Brain pericyte (primary cell): ENCODE results near the gene KCNJ16.
A peak's percentile ranks its signal among the peaks of the same experiment; 100 is the strongest.

ENCODE experiments used
- DNase-seq: peaks from one replicate; pipeline ENCODE4 v3.0.0-alpha.2; 2012; ENCODE audit warnings: low read depth, low spot score

Gene KCNJ16

DNA sequence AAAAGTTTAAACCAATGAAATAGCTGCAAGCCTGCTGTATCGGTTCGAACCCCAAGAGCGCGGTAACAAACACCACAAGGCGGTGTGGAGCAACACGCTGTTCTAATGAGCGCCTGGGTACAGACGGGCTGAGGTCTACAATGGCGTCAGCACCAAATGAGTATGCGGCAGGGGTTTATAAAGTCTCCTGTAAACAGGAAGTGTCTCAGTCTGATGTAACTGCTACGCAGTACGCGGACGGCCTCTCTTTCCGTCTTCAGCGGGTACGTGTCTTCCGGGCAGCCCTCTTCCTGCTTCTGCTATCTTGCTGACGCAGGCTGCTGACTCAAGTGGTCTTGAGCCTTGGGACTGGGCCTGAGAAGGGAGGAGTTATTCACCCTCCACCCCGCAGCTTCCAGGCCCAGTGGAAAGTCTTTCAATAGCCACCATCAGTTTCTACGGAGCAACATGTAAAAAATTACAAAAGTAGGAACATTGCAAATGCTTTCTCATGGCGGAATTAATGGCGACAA is 53.8 kb downstream of the KCNJ16 start:
- no peak for DNase-seq

DNA sequence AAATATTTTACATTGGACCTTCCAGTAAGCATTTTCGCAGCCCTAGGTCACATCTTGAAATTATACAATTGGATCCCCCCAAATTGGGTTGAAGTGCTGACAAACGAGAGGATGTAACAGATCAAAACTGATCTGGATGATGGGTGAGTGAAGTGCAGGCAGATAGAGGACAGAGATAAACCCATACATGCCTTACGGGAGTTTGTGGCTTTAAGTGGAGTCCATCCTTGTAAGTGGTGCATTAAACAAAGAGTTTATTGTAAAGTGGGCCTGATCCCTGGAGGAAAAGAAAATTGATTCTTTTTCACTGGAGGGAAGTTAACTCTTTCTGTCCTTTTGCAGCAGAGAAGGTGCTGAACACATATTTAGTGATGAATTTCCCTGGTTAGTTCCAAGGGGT is 55.3 kb downstream of the KCNJ16 start:
- no peak for DNase-seq

DNA sequence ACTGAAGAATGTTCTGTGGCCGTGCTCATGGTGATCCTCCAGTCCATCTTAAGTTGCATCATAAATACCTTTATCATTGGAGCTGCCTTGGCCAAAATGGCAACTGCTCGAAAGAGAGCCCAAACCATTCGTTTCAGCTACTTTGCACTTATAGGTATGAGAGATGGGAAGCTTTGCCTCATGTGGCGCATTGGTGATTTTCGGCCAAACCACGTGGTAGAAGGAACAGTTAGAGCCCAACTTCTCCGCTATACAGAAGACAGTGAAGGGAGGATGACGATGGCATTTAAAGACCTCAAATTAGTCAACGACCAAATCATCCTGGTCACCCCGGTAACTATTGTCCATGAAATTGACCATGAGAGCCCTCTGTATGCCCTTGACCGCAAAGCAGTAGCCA is 57.5 kb downstream of the KCNJ16 start:
- DNase-seq: no peak

DNA sequence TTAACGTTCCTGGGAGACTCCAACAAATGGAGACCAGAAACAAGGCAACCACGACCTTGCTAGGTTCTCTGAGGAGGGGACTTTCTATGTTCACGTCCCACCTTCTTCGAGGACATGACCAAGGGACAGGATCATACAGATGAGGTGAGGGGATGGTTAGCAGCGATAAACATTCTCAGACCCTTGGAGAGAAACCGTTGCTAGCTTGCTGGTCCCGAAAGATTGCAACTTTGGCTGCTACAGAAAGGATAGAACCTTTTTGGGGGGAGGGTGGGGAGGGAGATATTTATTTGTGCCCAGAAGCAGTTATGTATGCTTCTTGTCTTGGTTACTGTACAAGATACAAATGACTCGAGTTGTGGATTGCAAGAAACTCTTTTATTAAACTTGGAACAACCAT is 59.0 kb downstream of the KCNJ16 start:
- DNase-seq: no peak

DNA sequence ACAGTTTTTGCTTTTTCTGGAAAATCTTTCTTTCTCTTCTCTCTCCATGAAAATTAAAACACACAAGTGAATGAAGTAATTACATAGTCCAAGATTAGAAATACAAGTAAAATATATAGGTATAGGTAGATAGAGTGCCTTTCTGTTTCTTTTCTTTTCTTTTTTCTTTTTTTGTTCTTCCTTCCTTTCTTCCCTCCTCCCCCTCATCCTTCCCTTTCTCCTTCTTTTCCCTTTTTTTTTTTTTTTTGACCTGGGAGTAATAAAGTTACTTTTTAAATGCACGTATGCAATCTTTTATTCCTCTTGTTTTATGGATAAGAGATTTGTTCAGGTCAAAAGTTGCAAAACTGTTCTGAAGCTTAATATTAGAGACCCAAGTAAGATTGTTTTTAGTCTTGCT is 59.8 kb downstream of the KCNJ16 start:
- DNase-seq: no peak

DNA sequence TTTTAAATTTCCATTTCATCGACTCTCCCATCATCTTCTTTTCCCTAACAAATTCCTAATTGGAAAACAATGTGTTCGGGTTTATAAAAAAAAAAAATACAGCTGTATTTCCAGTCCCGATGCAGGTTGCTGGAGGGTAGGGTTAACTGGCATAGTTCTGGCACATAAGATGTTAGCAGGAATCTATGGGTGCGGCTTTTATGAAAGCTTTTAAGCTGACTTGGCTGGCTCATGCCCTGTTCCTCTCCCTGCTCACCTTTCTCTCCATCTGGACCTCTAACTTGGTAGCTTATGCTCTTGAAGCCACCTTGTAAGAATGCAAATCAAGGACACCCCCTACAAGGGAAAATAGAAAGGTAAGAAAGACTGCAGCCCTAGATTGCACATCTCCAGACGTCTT is 61.1 kb downstream of the KCNJ16 start:
- no peak for DNase-seq

DNA sequence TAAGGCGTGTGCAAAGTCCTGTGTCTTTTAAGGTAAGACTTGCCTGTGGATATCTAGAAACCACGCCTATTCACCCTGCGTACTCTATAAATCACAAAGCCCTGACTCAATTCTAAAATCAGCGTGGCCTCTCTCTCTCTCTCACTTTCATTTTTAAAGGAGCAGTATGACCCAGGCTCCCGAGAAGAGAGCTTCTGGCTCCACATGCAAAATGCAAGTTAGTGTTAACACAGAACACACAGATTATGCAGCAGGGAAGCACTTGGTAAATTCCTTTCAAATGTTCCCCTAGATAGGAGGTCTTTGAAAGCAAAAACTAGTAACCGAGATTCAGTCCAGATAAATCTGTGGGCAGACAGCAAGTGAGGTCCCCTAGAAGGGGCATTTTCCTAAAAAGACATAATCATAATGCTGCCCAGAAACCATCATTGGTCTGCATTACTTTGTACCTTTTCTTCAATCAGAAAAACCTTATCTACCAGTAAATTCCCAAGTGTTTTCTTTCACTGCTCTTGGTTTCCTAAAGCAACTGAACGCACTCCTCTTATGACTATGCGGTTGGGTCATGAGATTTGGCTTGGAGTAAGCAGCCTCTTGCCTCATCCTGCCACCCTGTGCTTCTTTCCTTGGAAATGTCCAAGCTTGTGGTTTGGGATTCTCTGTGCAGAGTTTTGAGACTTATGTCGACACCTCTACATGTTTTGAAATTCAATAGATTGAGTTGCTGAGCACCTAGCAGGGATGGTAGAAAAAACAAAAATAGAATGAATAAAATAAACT is 62.6 kb downstream of the KCNJ16 start:
- DNase-seq: peak; percentile 10

DNA sequence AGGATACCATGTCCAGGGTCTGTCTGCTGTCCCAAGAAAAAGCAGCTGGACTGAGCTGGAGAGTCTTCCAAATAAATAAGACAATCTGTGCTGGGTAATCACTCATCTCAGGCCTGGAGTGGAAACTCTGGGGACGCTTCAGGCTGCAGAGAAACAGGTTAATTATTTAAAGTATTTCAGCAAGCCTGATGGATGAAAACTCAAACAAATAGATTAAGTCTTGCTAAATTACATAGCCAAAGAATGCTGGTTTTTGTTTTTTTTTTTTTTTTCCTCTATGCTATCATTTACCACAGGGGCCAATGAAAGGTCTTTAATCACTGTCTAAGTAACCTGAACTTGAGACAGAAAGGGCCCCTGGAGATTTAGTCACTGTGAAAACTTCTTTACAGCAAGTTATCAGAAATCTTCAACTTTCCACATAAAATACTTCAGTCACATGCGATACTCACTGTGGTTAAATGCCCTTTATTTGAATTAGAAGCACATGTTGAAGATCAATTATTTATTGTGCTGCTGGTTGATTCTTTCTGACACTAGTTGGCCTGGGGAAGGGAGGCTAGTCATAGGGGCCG is 63.4 kb downstream of the KCNJ16 start:
- no peak for DNase-seq

DNA sequence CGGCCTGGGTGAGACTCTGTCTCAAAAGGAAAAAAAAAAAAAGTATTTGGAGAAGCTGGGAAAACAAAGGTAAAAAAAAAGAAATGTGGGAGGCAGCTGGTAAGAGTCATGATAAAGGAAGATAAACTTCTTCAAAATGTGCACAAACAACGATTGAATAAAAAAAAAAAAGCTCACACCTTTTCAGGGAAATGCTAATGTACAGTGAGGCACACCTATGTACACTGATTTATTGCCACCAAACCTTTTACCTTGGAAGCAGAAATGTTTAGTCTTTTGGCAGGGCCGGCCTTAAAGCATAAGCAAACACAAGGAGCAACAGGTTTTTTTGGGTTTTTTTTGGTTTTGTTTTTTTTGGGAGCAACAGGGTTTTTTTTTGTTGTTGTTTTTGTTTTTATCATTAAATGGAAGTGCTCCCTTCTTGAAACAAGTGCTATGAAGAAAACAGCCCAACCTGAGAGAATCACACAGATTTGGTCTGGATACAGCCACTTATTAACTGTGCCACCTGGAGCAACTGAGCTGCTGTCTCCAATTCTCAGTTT is 64.5 kb downstream of the KCNJ16 start:
- DNase-seq: no peak

DNA sequence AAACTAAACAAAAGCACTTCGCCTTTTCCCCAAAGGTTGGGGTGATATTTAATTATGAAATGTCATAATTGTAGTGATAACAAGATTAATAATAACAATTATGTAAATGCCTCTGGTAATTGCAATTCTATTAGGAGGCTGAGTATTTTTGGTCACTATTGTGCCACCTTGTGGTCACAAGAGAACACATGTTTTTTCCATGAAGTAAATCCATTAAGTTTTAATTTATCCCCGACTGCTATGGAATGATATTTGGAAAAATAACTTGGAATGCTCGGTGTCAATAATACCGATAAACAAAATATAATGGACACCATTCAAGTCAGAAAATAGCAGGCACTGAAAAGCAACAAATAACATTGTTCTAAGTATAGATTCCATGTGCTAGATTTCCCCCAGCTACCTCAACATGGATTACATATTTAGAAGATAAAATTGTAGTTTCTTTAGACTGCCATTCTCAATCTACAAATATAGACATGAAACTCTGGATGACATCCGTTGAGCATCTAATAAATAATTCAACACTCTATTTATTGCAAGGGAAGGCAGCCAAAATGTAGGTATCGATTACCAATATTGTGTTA is 69.3 kb downstream of the KCNJ16 start:
- no peak for DNase-seq

DNA sequence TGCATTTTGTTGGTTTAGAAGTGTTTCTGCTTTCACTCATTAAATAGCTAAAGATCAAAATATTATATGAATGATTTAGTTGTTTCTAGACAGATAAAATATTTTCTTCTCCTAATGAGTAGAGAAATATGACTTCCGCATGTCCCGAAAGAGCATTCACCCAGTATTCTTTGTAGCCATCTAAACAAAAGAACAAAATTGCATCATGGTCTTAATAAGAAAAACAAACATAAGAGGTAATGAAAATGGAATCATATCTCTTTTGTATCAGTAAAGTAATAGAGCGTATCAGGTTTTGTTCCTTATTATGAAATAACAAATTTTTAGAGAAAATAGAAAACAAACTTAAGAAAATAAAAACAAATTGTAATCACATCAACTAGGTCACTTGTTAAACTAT is 78.2 kb downstream of the KCNJ16 start:
- no peak for DNase-seq

DNA sequence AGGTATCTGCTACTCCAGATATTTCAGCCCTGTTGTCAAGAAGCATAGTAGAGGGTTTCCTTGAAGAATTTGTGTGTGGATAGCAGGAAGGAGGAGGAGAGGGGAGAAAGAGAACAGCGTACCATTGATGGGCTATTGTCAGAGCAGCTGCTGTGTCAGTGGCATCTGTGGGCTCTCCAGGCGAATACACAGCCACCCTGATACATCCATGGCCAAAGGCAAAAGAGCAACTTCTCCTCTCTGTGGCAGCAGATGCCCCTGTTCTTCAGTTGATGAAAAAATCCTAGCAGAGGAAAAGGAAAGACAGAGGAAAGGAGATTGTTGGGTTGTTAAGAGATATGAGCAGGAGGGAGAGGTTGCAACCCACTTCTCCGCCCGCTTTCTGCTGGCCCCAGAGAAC is 82.1 kb downstream of the KCNJ16 start:
- no peak for DNase-seq

DNA sequence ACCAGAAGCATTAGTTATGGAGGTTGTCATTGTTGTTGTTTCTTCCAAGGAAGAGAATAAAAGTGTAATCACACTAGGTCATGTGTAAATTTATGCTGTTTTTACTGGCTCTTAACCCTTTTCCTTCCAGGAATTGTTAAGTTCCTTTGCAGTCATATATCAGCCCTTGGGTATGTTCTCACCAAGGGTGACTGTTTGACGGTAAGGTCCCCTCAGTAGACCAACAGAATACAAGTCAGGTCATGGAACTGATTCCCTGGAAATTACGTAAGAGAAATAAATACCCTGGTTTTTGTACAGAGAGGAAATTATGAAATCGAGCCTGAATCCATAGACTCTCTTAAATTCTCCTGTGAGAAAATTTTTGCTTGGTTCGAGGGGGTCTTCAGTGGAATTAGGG is 83.2 kb downstream of the KCNJ16 start:
- DNase-seq: no peak

DNA sequence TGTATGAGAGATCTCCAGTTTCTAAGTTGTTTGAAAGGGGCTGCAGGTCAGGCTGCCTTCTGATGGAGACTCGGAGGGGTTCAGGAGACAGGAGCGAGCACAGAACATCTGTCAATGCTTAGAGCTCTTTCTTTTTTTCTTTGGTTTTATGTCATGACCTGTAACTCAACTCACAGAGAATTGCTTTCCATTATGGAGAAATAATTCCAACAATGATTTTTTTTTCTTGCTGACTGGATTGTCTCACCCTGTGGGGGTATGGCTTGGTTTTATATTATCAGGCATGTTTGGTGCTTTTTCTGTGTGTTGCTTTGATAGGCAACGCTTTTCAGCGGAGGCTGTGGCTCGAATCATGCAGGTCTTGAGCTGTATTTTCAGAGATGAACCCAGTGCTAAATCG is 83.6 kb downstream of the KCNJ16 start:
- DNase-seq: no peak

DNA sequence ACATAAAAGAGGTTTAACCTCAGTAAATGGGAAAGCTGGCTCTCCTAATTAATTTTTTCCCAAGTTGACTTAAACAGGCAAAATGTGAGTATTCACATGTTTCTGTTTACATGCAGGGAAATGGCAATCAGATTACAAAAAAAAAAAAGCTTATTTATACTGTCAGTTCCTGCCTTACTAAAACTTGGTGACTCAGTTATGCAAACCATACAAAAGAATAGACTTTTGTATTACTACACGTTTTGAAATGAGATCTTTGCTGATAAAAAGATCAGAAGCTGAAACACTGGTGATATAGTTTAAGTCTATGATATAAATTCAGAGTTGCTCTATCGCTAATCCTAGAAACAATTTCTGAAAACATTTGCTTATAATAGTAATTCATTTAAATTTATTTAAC is 85.0 kb downstream of the KCNJ16 start:
- DNase-seq: no peak

DNA sequence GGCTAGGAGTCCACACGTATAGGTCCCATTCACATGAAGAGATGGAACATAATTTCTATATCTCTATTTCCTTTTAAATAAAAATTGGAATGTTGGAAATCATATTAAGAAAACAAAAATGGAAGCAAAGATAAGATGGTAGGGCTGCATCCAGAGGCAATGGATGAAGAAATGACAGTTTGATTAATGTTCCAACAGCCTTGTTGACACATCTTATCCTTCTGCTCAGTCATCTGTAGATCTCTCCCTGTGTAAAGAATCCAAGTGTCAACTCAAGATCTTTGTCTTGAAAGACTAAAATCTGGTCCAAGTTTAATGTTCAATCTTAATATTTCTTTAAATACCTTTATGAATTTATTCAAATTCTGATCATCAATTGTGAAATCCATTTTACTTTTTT is 86.5 kb downstream of the KCNJ16 start:
- no peak for DNase-seq

DNA sequence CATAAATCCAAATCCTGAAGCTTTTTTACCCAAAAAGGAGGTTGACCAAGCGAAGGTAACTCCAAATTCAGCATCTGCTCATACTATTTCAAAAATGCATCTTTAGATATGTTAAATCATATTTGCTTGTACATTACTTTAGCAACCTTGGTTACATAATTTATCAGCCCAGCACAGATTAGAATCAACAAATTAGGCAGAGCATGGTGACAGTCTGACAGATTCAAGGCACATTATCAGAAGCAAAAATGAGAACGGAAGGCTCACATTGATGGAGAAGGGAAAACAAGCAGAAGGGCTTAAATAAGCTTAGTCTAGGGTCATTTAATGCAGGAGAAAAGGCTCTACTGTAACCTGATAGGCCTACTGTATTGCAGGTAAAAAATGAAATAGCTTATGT is 90.4 kb downstream of the KCNJ16 start:
- no peak for DNase-seq

DNA sequence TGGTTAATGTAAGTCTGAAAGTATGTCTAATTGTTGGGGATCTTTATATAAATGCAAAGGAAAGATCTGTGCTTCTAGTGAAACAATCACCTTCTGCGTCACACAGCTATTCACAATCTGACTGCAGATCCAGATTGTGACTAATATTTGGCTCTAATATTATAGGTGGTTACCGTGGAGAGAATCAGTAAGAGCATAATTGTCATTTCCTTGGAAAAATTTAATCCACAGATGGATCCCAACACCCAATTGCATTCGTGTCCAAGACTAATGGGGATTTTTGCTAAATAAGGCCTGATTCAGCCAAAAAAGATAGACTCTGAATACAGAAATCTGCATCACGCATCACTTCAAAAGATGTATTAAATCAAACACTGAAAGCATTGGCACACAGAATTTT is 91.6 kb downstream of the KCNJ16 start:
- no peak for DNase-seq

DNA sequence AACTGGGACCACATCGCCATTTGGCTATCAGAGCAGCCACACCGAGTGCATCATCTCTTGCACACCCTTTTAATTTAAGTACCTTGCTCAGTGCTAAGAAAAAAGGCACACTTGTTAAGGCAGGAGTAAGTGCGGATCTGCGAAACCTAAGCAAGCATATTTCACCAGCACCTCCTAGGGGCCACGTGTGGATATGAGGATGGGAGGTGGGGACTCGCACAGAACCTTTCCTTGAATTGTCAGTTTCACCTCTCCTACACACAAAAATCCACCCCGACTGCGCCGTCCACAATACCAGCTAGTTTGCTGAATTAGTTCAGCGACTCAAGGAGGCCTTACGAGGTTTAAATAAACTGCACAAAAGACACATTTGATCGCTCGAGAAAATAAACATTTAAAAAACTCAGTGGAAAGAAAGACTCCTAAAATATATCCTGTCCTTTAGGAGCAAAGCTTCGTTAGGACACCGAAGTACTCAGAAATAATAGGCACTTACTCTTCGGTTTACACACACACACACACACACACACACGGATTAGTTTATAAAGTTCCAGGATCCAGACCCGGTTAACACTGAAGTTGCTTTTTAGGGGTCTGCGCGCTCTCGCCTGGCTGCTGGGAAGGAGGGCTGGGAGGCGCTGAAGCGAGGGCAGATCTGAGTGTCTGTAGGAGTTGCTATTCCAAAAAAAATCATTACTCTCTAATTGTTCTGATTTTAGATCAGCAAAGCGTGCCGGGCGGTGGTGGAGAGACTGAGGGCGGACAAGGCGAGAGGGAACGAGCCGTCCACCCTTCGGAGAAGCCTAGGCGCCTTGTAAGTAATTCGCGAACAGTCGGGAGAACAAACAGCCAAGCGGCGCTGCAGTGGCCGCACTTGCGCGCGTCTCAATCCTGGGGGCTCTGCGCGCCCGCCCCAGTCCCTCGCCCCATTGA is 93.3 kb downstream of the KCNJ16 start:
- DNase-seq: no peak

DNA sequence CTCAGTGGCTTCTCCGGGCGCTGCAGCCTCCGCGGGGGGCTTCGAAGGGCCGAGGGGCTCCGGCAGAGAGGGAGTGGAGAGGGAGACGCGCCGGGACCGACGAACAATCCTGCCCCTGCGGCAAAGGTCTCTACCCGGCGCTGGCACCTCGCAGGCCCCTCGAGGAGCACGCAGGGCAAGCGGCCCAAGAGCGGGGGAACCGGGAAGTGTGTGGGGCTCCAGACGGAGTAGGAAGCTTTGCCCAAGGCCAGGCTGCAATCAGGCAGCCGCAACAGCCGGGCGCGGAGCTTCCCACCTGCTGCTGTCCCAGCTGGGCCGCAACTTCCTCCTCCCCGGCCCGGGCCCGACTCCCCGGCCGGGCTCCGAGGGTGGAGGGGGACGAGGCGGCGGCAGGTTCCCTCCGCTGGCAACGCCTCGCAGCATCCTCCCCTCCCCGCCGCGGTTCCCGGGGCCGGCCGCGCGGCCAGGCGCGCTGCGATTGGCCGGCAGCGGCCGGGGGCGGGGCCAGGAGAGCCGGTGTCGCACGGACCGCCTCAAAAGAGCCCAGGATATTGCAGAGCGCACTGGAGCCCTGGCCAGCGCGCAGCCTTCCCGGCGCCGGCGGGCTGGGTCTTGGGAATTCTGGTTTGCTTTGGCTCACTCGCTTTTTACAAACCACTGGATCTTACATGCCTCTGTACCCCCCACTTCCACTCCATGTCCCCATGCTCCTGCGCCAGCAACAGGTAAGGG is 94.1 kb downstream of the KCNJ16 start, which contains the start of gene KCNJ2:
KCNJ2 (plus strand) TSS at position 556 of the 732 bp plus-strand sequence. CDS start 5,508 bp downstream, outside the sequence.
- DNase-seq: no peak
